H1 (cell line): ENCODE data around the gene CAMTA1. TPM values are rescaled to one million over a fixed set of nuclear protein-coding genes. Genes with fewer than 3 reads are reported as not detected.

Source experiments
- CTCF ChIA-PET: fragments of 300-600 bp; sonication (Branson Sonifier 250); formaldehyde crosslinking; loops from one replicate; lab custom pipeline; 2021; ENCODE audit not compliant: partially characterized antibody; lab: Charles Lee
- POLR2A ChIA-PET: fragments of 300-600 bp; sonication (Branson Sonifier 250); formaldehyde crosslinking; loops from one replicate; lab custom pipeline; 2021; ENCODE audit warnings: inconsistent platforms; ENCODE audit not compliant: partially characterized antibody; lab: Charles Lee
- DNase-seq, 2 experiments: peaks; one replicate each; pipeline versions ENCODE4 v3.0.0 to v3.0.0-alpha.2; 2010 to 2022; ENCODE audit warnings: low spot score in 2 of 2, low read depth in 1 of 2, mixed read lengths in 1 of 2
- FAIRE-seq: peaks from 2 replicates; lab custom pipeline; 2011; peaks lifted over from hg19 to GRCh38; lab: Jason Lieb, UNC
- H2AFZ ChIP-seq: 2 replicates; pipeline ENCODE4 v1.8.1; 2012; ENCODE audit warnings: low read length, inconsistent platforms
- H2AK5ac ChIP-seq: 2 replicates; pipeline ENCODE4 v1.6.1; 2013; ENCODE audit warnings: low read depth, low read length
- H2BK120ac ChIP-seq: replicated peaks from 2 replicates; pipeline ENCODE3; 2013; ENCODE audit warnings: low read depth, low read length, inconsistent platforms
- H2BK12ac ChIP-seq: 2 replicates; pipeline ENCODE4 v1.6.1; 2013; ENCODE audit warnings: low read depth, low read length
- H2BK15ac ChIP-seq: 2 replicates; pipeline ENCODE4 v1.6.1; 2013; ENCODE audit warnings: low read length
- H2BK20ac ChIP-seq: 2 replicates; pipeline ENCODE4 v1.6.1; 2013; ENCODE audit warnings: low read length
- H2BK5ac ChIP-seq: 2 replicates; pipeline ENCODE4 v1.6.1; 2013; ENCODE audit warnings: low read depth, low read length
- H3K14ac ChIP-seq: 2 replicates; pipeline ENCODE4 v1.6.1; 2013; ENCODE audit warnings: inconsistent platforms; ENCODE audit not compliant: insufficient read length
- H3K18ac ChIP-seq: 2 replicates; pipeline ENCODE4 v1.6.1; 2013; ENCODE audit warnings: low read length; ENCODE audit errors: extremely low read depth
- H3K23ac ChIP-seq: 2 replicates; pipeline ENCODE4 v1.6.1; 2013; ENCODE audit warnings: inconsistent platforms; ENCODE audit not compliant: insufficient read length
- H3K23me2 ChIP-seq: 2 replicates; pipeline ENCODE4 v1.6.1; 2013; ENCODE audit warnings: low read depth, low read length
- H3K27ac ChIP-seq: 2 replicates; pipeline ENCODE4 v1.6.1; 2011; ENCODE audit warnings: low read depth, low read length, inconsistent platforms
- H3K27me3 ChIP-seq, 4 experiments: replicated peaks in 1 of 4; 1 replicate in 1 of 4; 2 replicates in 3 of 4; pipeline versions ENCODE4 v1.6.1 to v1.8.1; 2011 to 2013; ENCODE audit warnings: low read length in 3 of 4, mild to moderate bottlenecking in 3 of 4, inconsistent platforms in 2 of 4, mixed read lengths in 2 of 4, moderate library complexity in 1 of 4; ENCODE audit not compliant: control insufficient read depth in 3 of 4, insufficient read depth in 3 of 4; ENCODE audit errors: extremely low read depth in 1 of 4
- H3K36me3 ChIP-seq, 4 experiments: 2 replicates each; pipeline versions ENCODE4 v1.6.1 to v1.8.1; 2011 to 2013; ENCODE audit warnings: mild to moderate bottlenecking in 4 of 4, low read length in 3 of 4, moderate library complexity in 2 of 4, control low read depth in 1 of 4, inconsistent platforms in 1 of 4; ENCODE audit not compliant: insufficient read depth in 4 of 4, control insufficient read depth in 2 of 4
- H3K4ac ChIP-seq: replicated peaks from 2 replicates; pipeline ENCODE3; 2013; ENCODE audit warnings: low read length, low read depth, mixed read lengths, inconsistent platforms; ENCODE audit not compliant: insufficient read length
- H3K4me1 ChIP-seq, 4 experiments: replicated peaks in 1 of 4; 1 replicate in 1 of 4; 2 replicates in 3 of 4; pipeline versions ENCODE4 v1.6.1 to v1.8.1; 2011 to 2013; ENCODE audit warnings: low read length in 3 of 4, inconsistent platforms in 2 of 4, mixed read lengths in 1 of 4; ENCODE audit not compliant: insufficient read depth in 4 of 4, control insufficient read depth in 3 of 4
- H3K4me2 ChIP-seq, 2 experiments: 2 replicates each; pipeline versions ENCODE4 v1.6.1 to v1.8.1; 2011 to 2013; ENCODE audit warnings: low read depth in 2 of 2, low read length in 2 of 2, control low read depth in 1 of 2, inconsistent platforms in 1 of 2, mild to moderate bottlenecking in 1 of 2; ENCODE audit not compliant: insufficient read depth in 1 of 2
- H3K4me3 ChIP-seq, 4 experiments: fragments of 200-600, 300-600 bp in 1 of 4; sonication (generic), shearing (Covaris generic), sonication (Bioruptor Twin) in 1 of 4; 2 replicates each; pipeline versions ENCODE4 v1.5.1 to v1.8.1; 2011 to 2016; ENCODE audit warnings: low read length in 4 of 4, low read depth in 3 of 4, control low read depth in 2 of 4, inconsistent platforms in 2 of 4, mild to moderate bottlenecking in 2 of 4, mixed read lengths in 1 of 4, moderate library complexity in 1 of 4; ENCODE audit not compliant: insufficient read depth in 2 of 4; ENCODE audit errors: extremely low read depth in 1 of 4
- H3K56ac ChIP-seq: replicated peaks from 2 replicates; pipeline ENCODE3; 2013; ENCODE audit warnings: low read depth, mild to moderate bottlenecking, mixed read lengths, low read length, inconsistent platforms; ENCODE audit not compliant: insufficient read length
- H3K79me1 ChIP-seq: 2 replicates; pipeline ENCODE4 v1.6.1; 2013; ENCODE audit warnings: low read depth, low read length, control low read depth
- H3K79me2 ChIP-seq, 2 experiments: 2 replicates each; pipeline versions ENCODE4 v1.6.1 to v1.8.1; 2012 to 2013; ENCODE audit warnings: low read length in 2 of 2, mild to moderate bottlenecking in 2 of 2, inconsistent platforms in 1 of 2; ENCODE audit not compliant: insufficient read depth in 2 of 2, control insufficient read depth in 1 of 2
- H3K9ac ChIP-seq, 4 experiments: replicated peaks in 1 of 4; 1 replicate in 1 of 4; 2 replicates in 3 of 4; pipeline versions ENCODE4 v1.6.1 to v1.8.1; 2011 to 2013; ENCODE audit warnings: low read depth in 3 of 4, low read length in 3 of 4, control low read depth in 2 of 4, mild to moderate bottlenecking in 2 of 4, moderate library complexity in 2 of 4, inconsistent platforms in 1 of 4; ENCODE audit errors: extremely low read depth in 1 of 4
- H3K9me3 ChIP-seq, 2 experiments: 2 replicates each; pipeline versions ENCODE4 v1.6.1 to v1.8.1; 2012 to 2013; ENCODE audit warnings: mild to moderate bottlenecking in 2 of 2, moderate library complexity in 2 of 2, control low read depth in 1 of 2, inconsistent platforms in 1 of 2, low read depth in 1 of 2, low read length in 1 of 2, mixed read lengths in 1 of 2; ENCODE audit not compliant: insufficient read depth in 2 of 2
- H4K20me1 ChIP-seq, 2 experiments: replicated peaks in 1 of 2; 2 replicates each; pipeline versions ENCODE3 to v1.8.1; 2011 to 2013; ENCODE audit warnings: inconsistent platforms in 2 of 2, low read length in 2 of 2, mild to moderate bottlenecking in 1 of 2; ENCODE audit not compliant: insufficient read depth in 2 of 2, control insufficient read depth in 1 of 2
- H4K5ac ChIP-seq: 2 replicates; pipeline ENCODE4 v1.6.1; 2013; ENCODE audit warnings: low read length, low read depth, mixed read lengths, inconsistent platforms; ENCODE audit not compliant: insufficient read length
- H4K8ac ChIP-seq: 2 replicates; pipeline ENCODE4 v1.8.0; 2013; ENCODE audit warnings: mild to moderate bottlenecking, moderate library complexity, low read length, inconsistent platforms; ENCODE audit not compliant: insufficient read depth; ENCODE audit errors: extremely low read depth
- H4K91ac ChIP-seq: replicated peaks from 2 replicates; pipeline ENCODE3; 2013; ENCODE audit warnings: low read length, mixed read lengths, inconsistent platforms; ENCODE audit not compliant: insufficient read length
- CHD2 ChIP-seq: IDR thresholded peaks from 2 replicates; pipeline ENCODE4 v1.6.1; 2012; ENCODE audit warnings: low read length, improper control_type of control experiment
- EZH2 ChIP-seq: fragments of 200-600 bp; sonication (generic); IDR thresholded peaks from 2 replicates; pipeline ENCODE4 v1.7.1; 2012; ENCODE audit warnings: low read depth, mild to moderate bottlenecking, moderate library complexity, low read length, inconsistent platforms; ENCODE audit not compliant: severe bottlenecking
- PHF8 ChIP-seq: fragments of 200-600 bp; sonication (generic); conservative IDR thresholded peaks from 2 replicates; pipeline ENCODE4 v1.7.1; 2012; ENCODE audit warnings: low read depth, mild to moderate bottlenecking, inconsistent platforms, low read length, moderate library complexity
- WGBS, 2 experiments: shearing (Covaris generic) in 1 of 2; methylation state at CpG; one replicate each; pipeline versions ENCODE4 v1.1.6 to v1.1.7; 2013 to 2015; ENCODE audit warnings: low lambda C conversion rate in 2 of 2, mixed read lengths in 2 of 2, inconsistent platforms in 1 of 2, low coverage in 1 of 2, missing lambda C conversion rate in 1 of 2; ENCODE audit not compliant: insufficient replicate concordance in 2 of 2, insufficient coverage in 1 of 2, insufficient read length in 1 of 2; ENCODE audit errors: extremely low coverage in 1 of 2, missing lambda C conversion rate in 1 of 2; 5-methylcytosine and 5-hydroxymethylcytosine counted together
- polyA plus RNA-seq, 7 experiments: library from polyadenylated mRNA; depleted of rRNA in 3 of 7; stranded (reverse) in 5 of 7; unstranded in 2 of 7; fragments of >200 nt in 5 of 7; fragments of 200-250 nt in 2 of 7; gene quantifications; 1 replicate in 5 of 7; 2 replicates in 1 of 7; 4 replicates in 1 of 7; pipeline versions ENCODE4 v1.2.1 to v1.2.3, GENCODE V29; 2011 to 2013; ENCODE audit warnings: missing spikeins in 2 of 7, mixed read lengths in 2 of 7
- total RNA-seq: library from RNA; stranded (reverse); fragmentation: NEBNext Ultra II Directional; extraction: Animal tissue kit (Norgen Biotek cat#: 25700); gene quantifications from 2 replicates; pipeline ENCODE4 v1.2.1, GENCODE V29; 2021
- TF ChIP-seq, protein P1 (sequence below): IDR thresholded peaks from 2 replicates; pipeline ENCODE4 v1.6.1; 2012; ENCODE audit warnings: inconsistent platforms

The CAMTA1 gene
- total and polyA plus RNA-seq, 2 of the 8 experiments (the other 6 are each of a cell fraction or from before 2014, with no cell fraction given), result 65.0 to 119 TPM

DNA sequence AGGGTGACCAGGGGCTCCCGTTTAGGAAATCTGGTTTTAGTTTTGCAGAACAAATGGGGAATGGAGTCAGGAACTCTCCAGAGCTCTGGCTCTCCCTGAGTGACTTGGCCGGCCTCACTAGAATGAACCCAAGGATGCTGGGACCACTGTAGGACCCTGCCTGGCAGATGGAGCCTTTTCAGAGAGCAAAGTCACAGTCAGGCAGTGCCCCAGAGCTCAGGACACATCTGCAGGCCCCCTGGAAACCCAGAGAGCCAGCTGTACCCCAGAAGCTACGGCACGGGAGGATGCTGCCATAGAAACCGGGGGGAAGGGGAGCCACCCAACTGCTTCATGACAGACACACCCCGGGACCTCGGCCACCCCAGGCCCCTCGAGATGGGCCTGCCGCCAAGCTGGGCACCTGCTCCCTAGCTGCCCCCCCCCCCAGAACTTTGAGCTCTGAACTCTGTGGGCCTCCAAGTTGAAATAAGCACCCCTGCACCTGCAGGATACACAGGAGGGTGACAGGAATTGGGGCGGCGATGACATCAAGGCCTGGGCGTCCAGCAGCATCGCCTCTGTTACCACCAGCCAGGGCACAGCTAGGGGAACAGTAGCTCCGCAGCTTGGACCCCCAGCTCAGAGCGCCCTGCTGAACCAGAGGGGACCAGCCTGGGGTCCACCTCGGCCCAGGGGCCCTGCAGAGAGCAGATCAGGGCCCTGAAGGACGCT, 894.1 kb downstream of the CAMTA1 start:
- no peak for FAIRE-seq
- no peaks in the 10 kb centered on the region for H4K20me1 ChIP-seq
- CTCF ChIA-PET, result interaction anchor here (0.9 to 23.6 kb wide), 10 partner anchors 11 to 671 kb away, joined by 3 to 554 read pairs (median 4); no protein-coding TSS in a partner anchor

More for the DNA sequence above, 894.1 kb downstream of the CAMTA1 start:
- Histone ChIP-seq H3K36me3 (no peaks in the 10 kb centered on the region), H2BK20ac (no peak overlapping the region), H3K56ac (no peak overlapping the region), H2BK12ac (no peak overlapping the region), H4K91ac (no peak overlapping the region), H4K5ac (no peak overlapping the region), H3K79me1 (no peaks in the 10 kb centered on the region), H3K4me1 (peaks cover 0 to 3% (median 3%) of the 10 kb centered on the region in 4 experiments; a peak in 4 of 7 replicates), H3K14ac (no peak overlapping the region), H3K4me2 (peak overlapping the region; percentile 65 to 74), H3K9ac (no peak overlapping the region), H3K23me2 (peaks cover 2% of the 10 kb centered on the region; the same call in 1 of the 2 replicates), H3K4ac (no peak overlapping the region), H4K8ac (no peak overlapping the region; the same call in 1 of the 2 replicates), H3K27ac (no peak overlapping the region), H3K4me3 (peak overlapping the region; percentile 47 to 74 (median 54); a peak in 6 of 8 replicates), H2BK15ac (no peak overlapping the region), H3K23ac (no peak overlapping the region), H2BK120ac (no peak overlapping the region), H3K9me3 (no peaks in the 10 kb centered on the region), H2BK5ac (no peak overlapping the region), H2AFZ (no peak overlapping the region), H3K18ac (no peak overlapping the region), H3K27me3 (peaks cover 0 to 20% (median 14%) of the 10 kb centered on the region in 4 experiments; a peak in 6 of 7 replicates), H3K79me2 (no peaks in the 10 kb centered on the region), H2AK5ac (no peak overlapping the region)
- 86% methylated on average over 13 of the region's 17 CpGs; no CpG with 5 or more reads in 1 of the 2 experiments for WGBS, 2 experiments
- no peak for DNase-seq
- TF ChIP-seq CHD2 (no peak), EZH2 (peak; percentile 12), PHF8 (no peak)
- TF ChIP-seq, protein P1, sequence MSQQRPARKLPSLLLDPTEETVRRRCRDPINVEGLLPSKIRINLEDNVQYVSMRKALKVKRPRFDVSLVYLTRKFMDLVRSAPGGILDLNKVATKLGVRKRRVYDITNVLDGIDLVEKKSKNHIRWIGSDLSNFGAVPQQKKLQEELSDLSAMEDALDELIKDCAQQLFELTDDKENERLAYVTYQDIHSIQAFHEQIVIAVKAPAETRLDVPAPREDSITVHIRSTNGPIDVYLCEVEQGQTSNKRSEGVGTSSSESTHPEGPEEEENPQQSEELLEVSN, result no peak
- POLR2A ChIA-PET, result interaction anchor here (0.7 to 3.1 kb wide), 4 partner anchors 9 to 92 kb away, joined by 3 to 23 read pairs (median 14); no protein-coding TSS in a partner anchor
